ENCODE data around the gene NCBP2.
A peak's percentile ranks its signal among the peaks of the same experiment; 100 is the strongest.

Gene NCBP2

DNA sequence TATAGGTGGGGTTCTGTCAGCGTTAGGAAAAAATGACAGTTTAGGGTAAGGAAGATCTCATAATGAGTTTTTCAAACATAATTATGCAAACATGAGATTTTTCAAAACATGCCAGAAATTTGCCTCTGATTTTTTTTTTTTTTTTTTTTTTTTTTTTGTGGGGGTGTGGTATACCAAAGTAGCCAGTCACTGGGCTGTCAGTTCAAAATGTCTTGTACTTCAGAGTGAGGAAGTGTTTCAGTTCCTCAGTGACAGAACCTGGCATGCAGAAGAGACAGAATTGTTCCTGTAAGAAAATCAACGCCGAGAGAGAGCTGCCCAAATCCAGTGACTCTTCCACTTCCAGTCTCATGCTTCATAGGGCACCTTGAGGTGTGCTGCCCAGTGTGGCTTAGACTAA lies 9.7 kb downstream of the NCBP2 start:
- DNase-seq, result no peak

GRCh38 chr3:196931828-196932587 lies 10.3 kb downstream of the NCBP2 start:
- no peak for DNase-seq

GRCh38 chr3:196931157-196931556 lies 11.2 kb downstream of the NCBP2 start:
- DNase-seq, result no peak

GRCh38 chr3:196927571-196928453 lies 14.5 kb downstream of the NCBP2 start:
- no peak for DNase-seq

DNA sequence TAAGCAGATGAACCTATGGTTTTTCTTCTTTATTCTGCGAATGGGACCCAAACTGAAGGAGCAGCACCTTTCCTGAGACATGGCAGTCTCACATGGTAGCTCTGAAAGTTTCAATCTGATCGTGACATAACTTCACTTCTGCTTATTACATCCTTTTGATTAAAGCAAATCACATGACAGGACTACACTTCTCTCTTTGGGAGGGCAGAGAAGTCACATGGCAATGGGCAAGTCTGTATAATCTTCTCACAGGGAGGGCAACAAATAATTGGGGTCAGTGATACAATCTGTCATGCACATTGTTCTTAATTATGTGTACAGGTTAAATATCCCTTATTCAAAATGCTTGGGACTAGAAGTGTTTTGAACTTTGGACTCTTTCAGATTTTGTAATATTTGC lies 21.6 kb downstream of the NCBP2 start:
- no peak for DNase-seq

DNA sequence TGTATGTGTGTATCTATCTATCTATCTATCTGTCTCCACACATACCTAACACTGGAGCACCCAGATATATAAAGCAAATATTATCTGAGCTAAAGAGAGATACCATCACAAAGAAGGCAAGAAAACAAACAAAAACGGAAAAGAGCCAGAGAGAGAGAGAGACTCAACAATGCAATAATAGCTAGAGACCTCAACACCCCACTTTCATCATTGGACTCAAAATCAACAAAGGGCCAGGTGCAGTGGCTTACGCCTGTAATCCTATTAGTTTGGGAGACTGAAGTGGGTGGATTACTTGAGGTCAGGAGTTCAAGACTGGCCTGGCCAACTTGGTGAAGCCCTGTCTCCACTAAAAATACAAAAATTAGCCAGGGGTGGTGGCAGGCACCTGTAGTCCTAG lies 23.4 kb downstream of the NCBP2 start:
- no peak for DNase-seq

- no peak for DNase-seq
These were observed 25.3 kb downstream of the NCBP2 start for GRCh38 chr3:196916995-196917394.

DNA sequence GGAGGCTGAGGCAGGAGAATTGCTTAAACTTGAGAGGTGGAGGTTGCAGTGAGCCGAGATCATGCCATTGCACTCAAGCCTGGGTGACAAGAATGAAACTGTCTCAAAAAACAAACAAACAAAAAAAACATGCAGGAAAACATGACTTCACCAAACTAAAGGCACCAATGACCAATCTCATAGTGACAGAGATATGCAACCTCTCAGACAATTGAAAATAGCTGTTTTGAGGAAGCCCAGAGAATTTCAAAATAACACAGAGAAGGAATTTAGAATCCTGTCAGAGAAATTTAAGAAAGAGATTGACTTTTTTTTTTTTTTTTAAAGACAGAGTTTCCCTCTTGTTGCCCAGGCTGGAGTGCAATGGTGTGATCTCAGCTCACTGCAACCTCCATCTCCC lies 26.1 kb downstream of the NCBP2 start:
- DNase-seq, result no peak

- no peak for DNase-seq
These were observed 27.0 kb downstream of the NCBP2 start for GRCh38 chr3:196915375-196915774.

DNA sequence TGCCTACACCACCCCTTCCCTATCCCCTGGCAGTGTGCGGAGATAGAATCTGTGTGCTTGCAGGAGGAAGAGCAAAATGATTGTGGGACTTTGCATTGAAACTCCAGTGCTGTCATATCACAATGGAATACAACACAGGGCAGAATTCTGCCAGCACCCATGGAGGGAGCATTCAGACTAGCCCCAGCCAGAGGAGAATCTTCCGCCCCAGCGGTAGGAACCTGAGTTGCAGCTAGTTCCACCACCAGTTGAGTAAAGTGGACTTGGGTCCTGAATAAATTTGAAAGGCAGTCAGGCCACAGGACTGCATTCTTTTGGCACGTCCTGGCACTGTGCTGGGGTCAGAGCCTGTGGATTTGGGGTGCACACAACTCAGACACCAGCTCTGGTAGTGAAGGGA lies 27.5 kb downstream of the NCBP2 start:
- DNase-seq, result no peak

- no peak for DNase-seq
These were observed 38.6 kb downstream of the NCBP2 start for GRCh38 chr3:196903740-196904139.

DNA sequence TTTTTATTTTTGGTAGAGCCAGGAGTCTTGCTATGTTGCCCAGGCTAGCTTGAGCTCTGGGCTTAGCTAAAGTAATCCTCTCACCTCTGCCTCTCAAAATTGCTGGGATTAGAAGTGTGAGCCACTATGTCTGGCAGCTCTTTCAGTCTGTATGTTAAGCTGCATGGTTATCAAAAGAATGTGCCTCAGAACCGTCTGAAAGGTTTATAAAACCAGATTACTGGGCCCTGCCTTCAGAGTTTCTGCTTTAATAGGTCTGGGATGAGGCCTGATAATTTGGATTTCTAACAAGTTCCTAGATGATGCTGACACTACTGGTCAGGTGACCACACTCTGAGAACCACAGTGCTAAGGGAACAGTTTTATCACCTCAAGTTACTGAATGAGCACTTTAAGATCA lies 40.0 kb downstream of the NCBP2 start:
- no peak for DNase-seq

- DNase-seq, result no peak
These were observed 40.6 kb downstream of the NCBP2 start for GRCh38 chr3:196901768-196902167.

- DNase-seq, result no peak
These were observed 46.1 kb downstream of the NCBP2 start for GRCh38 chr3:196896229-196896628.

DNA sequence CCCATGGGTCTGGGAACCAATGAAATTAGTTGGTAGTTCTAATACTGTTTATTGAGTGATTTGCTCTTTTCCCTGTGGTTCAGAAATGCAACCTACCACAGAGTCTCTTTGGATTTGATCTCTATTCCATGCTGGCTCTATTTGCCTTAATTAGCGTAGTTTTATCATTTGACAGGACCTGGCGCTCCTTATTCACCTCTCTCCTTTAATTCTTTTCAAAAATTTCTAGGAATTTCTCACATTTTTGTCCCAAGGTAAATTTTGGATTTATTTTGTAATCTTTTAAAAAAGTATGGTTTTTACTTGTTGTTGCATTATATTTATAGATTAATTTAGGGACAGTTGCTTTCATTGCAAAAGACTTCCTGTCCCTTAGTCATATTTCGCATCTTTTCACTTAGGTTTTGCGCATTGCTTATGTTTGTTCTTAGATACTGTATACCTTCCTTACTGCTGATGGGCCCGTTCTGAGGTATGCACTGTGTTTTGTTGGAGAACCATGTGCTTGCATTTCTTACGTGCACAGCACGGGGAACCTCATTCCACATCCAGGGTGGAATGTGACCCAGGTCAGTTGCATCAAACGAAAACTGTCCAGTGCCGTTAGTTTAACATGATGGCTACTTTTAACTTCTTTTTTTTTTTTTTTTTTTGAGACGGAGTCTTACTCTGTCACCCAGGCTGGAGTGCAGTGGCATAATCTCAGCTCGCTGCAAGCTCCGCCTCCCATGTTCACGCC lies 47.6 kb downstream of the NCBP2 start:
- DNase-seq, result no peak

DNA sequence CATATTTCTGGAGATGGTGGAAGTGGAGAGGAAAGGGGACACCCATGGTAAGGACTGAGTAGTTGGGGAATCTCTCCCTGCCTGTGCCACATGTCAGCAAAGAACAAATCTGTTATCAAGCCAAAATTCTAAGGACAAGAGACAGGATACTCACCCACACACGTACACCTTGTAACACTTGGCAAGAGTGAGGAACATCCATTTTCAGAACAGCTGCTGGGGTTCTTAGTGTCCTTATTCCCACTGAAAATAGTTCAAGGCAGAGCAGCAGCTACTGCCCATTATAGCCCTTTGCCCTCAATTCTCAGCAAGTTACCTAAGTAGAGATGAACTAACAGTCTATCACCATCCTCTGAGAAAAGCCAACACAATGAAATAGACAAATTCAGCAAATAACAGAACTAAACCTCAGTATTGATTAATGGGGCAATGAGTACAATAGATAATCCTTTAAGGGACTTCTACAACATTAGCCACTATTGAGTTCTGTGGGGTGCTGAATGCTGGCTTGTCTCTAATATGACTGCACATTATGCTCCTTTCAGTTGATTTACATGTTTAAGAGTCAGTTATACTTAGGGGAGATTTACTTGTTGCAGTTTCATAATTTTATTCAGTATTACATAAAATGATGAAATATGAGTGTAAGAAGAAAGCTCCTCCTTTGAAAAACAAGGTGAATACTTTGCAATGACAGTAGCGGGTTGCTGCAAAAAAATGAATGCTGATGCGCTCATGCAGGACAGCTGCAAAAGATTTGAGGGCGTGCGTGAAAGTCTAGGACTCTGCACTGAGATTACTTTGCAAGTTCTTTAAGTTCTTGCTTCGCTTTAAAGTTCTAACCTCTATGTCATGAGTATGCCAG lies 52.3 kb downstream of the NCBP2 start:
- no peak for DNase-seq

GRCh38 chr3:196886144-196886543 lies 56.2 kb downstream of the NCBP2 start:
- peak in 1 of 2 experiments; percentile 29 for DNase-seq
